B cell (primary cell): ENCODE measurements around the gene PARD3B. TPM values are rescaled to one million over a fixed set of nuclear protein-coding genes. Genes with fewer than 3 reads are reported as not detected.

Source experiments
- ATAC-seq: fragments of 200-7000 bp; cut with Tn5 transposase; one replicate; pipeline ENCODE4 v1.10.0; 2021; ENCODE audit warnings: low read depth, mild to moderate bottlenecking, moderate number of reproducible peaks, moderate library complexity
- CTCF ChIA-PET: fragments of 350-600 bp; sonication (Branson Sonifier 250); formaldehyde crosslinking; loops from one replicate; lab custom pipeline; 2021; ENCODE audit warnings: antibody characterized with exemption, inconsistent platforms; lab: Charles Lee
- POLR2A ChIA-PET: fragments of 350-600 bp; sonication (Branson Sonifier 250); formaldehyde crosslinking; loops from one replicate; lab custom pipeline; 2021; ENCODE audit warnings: antibody characterized with exemption; lab: Charles Lee
- DNase-seq: peaks from one replicate; pipeline ENCODE4 v3.0.0; 2013
- H2AFZ ChIP-seq: 2 replicates; pipeline ENCODE4 v1.6.1; 2012; ENCODE audit warnings: mild to moderate bottlenecking, low read depth, low read length; ENCODE audit not compliant: insufficient read depth, poor library complexity, severe bottlenecking
- H3K27ac ChIP-seq, 2 donors: 1 replicate in 1 of 2; 2 replicates in 1 of 2; pipeline ENCODE4 v1.5.1; 2012 to 2013; ENCODE audit warnings: low read length in 2 of 2, mild to moderate bottlenecking in 2 of 2, moderate library complexity in 1 of 2
- H3K27me3 ChIP-seq, 4 experiments: fragments of 200-600 bp in 1 of 4; sonication (generic) in 1 of 4; replicated peaks in 1 of 4; 1 replicate in 2 of 4; 2 replicates in 2 of 4; pipeline versions ENCODE4 v1.6.1 to v1.7.0; 2013 to 2016; ENCODE audit warnings: low read length in 3 of 4, mild to moderate bottlenecking in 2 of 4, mixed read lengths in 1 of 4, moderate library complexity in 1 of 4; ENCODE audit not compliant: insufficient read depth in 4 of 4, control insufficient read depth in 3 of 4; ENCODE audit errors: control extremely low read depth in 1 of 4
- H3K36me3 ChIP-seq, 2 experiments: replicated peaks in 1 of 2; 1 replicate in 1 of 2; 2 replicates in 1 of 2; pipeline versions ENCODE4 v1.6.1 to v1.7.1; 2013; ENCODE audit warnings: low read length in 1 of 2; ENCODE audit not compliant: insufficient read depth in 2 of 2, control insufficient read depth in 1 of 2; ENCODE audit errors: control extremely low read depth in 1 of 2, extremely low read depth in 1 of 2
- H3K4me1 ChIP-seq, 2 donors: fragments of 200-600 bp in 1 of 2; sonication (generic) in 1 of 2; 1 replicate in 1 of 2; 2 replicates in 1 of 2; pipeline versions ENCODE4 v1.5.1 to v1.6.1; 2013 to 2017; ENCODE audit warnings: low read length in 2 of 2; ENCODE audit not compliant: control insufficient read depth in 2 of 2, insufficient read depth in 2 of 2
- H3K4me2 ChIP-seq: replicated peaks from 2 replicates; pipeline ENCODE3; 2012; ENCODE audit warnings: mild to moderate bottlenecking, low read depth, low read length; ENCODE audit not compliant: poor library complexity, severe bottlenecking
- H3K4me3 ChIP-seq, 5 experiments: fragments of 200-600 bp in 1 of 5; sonication (generic) in 1 of 5; 1 replicate in 3 of 5; 2 replicates in 2 of 5; pipeline versions ENCODE4 v1.5.1 to v1.7.0; 2011 to 2016; ENCODE audit warnings: low read length in 4 of 5, mild to moderate bottlenecking in 4 of 5, low read depth in 2 of 5, control low read depth in 1 of 5, moderate library complexity in 1 of 5; ENCODE audit not compliant: insufficient read depth in 1 of 5; ENCODE audit errors: control extremely low read depth in 1 of 5, extremely low read depth in 1 of 5
- H3K79me2 ChIP-seq: fragments of 200-600 bp; sonication (generic); one replicate; pipeline ENCODE4 v1.6.0; 2016; ENCODE audit warnings: low read length; ENCODE audit not compliant: control insufficient read depth, insufficient read depth
- H3K9ac ChIP-seq: fragments of 200-600 bp; sonication (generic); 2 replicates; pipeline ENCODE4 v1.6.1; 2017; ENCODE audit warnings: mild to moderate bottlenecking, low read length, moderate library complexity
- H3K9me3 ChIP-seq, 3 donors: one replicate each; pipeline versions ENCODE4 v1.6.1 to v1.7.1; 2013; ENCODE audit warnings: low read length in 2 of 3; ENCODE audit not compliant: control insufficient read depth in 2 of 3, insufficient read depth in 1 of 3; ENCODE audit errors: control extremely low read depth in 1 of 3
- H4K20me1 ChIP-seq: 2 replicates; pipeline ENCODE4 v1.6.0; 2012; ENCODE audit warnings: mild to moderate bottlenecking, low read length; ENCODE audit not compliant: insufficient read depth, control insufficient read depth, poor library complexity, severe bottlenecking
- H3K27ac Mint-ChIP-seq: one replicate; pipeline ENCODE4 v1.8.0; 2021; ENCODE audit warnings: mixed read lengths
- H3K27me3 Mint-ChIP-seq: one replicate; pipeline ENCODE4 v1.8.0; 2021; ENCODE audit warnings: mixed read lengths
- H3K4me1 Mint-ChIP-seq: one replicate; pipeline ENCODE4 v1.8.0; 2021; ENCODE audit warnings: mixed read lengths
- H3K4me3 Mint-ChIP-seq: one replicate; pipeline ENCODE4 v1.8.0; 2021; ENCODE audit warnings: mixed read lengths
- H3K9me3 Mint-ChIP-seq: one replicate; pipeline ENCODE4 v1.8.0; 2022; ENCODE audit warnings: mixed read lengths; ENCODE audit not compliant: insufficient read depth
- CTCF ChIP-seq: fragments of 200-600 bp; IDR thresholded peaks from one replicate; pipeline ENCODE4 v1.8.0; 2022; ENCODE audit warnings: antibody characterized with exemption, mild to moderate bottlenecking
- EZH2 ChIP-seq: IDR thresholded peaks from 2 replicates; pipeline ENCODE4 v1.6.1; 2012; ENCODE audit warnings: borderline replicate concordance, low read depth, mild to moderate bottlenecking, moderate library complexity, low read length; ENCODE audit not compliant: insufficient read depth, poor library complexity, severe bottlenecking
- WGBS: methylation state at CpG from one replicate; pipeline ENCODE4 v1.1.5; 2013; ENCODE audit warnings: missing lambda C conversion rate; ENCODE audit not compliant: insufficient coverage; 5-methylcytosine and 5-hydroxymethylcytosine counted together
- intact Hi-C: fragments of 100-400 bp; cut with micrococcal nuclease; formaldehyde crosslinking; loops from one replicate; pipeline ENCODE4 v1.10.0; 2022
- polyA plus RNA-seq: library from polyadenylated mRNA; depleted of rRNA; stranded (reverse); fragments of >200 nt; gene quantifications from 2 replicates; pipeline ENCODE4 v1.2.3, GENCODE V29; 2012
- total RNA-seq, 2 donors: library from RNA; stranded (reverse); fragments of 120-200 nt in 1 of 2; gene quantifications; 1 replicate in 1 of 2; 2 replicates in 1 of 2; pipeline versions ENCODE4 v1.2.3 to v1.2.4, GENCODE V29; 2013 to 2022

The PARD3B gene
- total and polyA plus RNA-seq, 2 donors (not counting 1 experiment from before 2014, with no cell fraction given), result not detected

- ChIA-PET POLR2A (no interaction called here), CTCF (no interaction called here)
- WGBS, result 100% methylated on average over 2 of the region's 3 CpGs
- no peaks in the 10 kb centered on the region for H3K36me3 ChIP-seq
- H3K27ac ChIP-seq, result no peak overlapping the region
- H3K4me3 ChIP-seq, result no peak overlapping the region
- no peaks in the 10 kb centered on the region for H3K27me3 ChIP-seq
- TF ChIP-seq CTCF, result no peak
- TF ChIP-seq EZH2, result no peak
- H3K9me3 ChIP-seq, result no peaks in the 10 kb centered on the region
- H3K27ac Mint-ChIP-seq, result no peak overlapping the region
- no peak overlapping the region for H3K9ac ChIP-seq
- H2AFZ ChIP-seq, result no peak overlapping the region
- no peaks in the 10 kb centered on the region for H3K4me1 Mint-ChIP-seq
- no peaks in the 10 kb centered on the region for H3K79me2 ChIP-seq
- intact Hi-C loops, result no loop called here
- ATAC-seq, result no peak
- no peaks in the 10 kb centered on the region for H3K9me3 Mint-ChIP-seq
- H3K4me3 Mint-ChIP-seq, result no peak overlapping the region
- no peaks in the 10 kb centered on the region for H3K4me1 ChIP-seq
- DNase-seq, result no peak
- no peaks in the 10 kb centered on the region for H3K27me3 Mint-ChIP-seq
- H3K4me2 ChIP-seq, result no peak overlapping the region
- no peaks in the 10 kb centered on the region for H4K20me1 ChIP-seq
Observed at GRCh38 chr2:205245001-205245400, 699.7 kb downstream of the PARD3B start.

GRCh38 chr2:205245652-205246051, 700.4 kb downstream of the PARD3B start:
- Mint-ChIP-seq H3K4me1 (no peaks in the 10 kb centered on the region), H3K9me3 (no peaks in the 10 kb centered on the region), H3K27me3 (no peaks in the 10 kb centered on the region), H3K4me3 (no peak overlapping the region), H3K27ac (no peak overlapping the region)
- TF ChIP-seq CTCF (no peak), EZH2 (no peak)
- ChIA-PET POLR2A (no interaction called here), CTCF (no interaction called here)
- Histone ChIP-seq H3K9me3 (no peaks in the 10 kb centered on the region), H3K27me3 (no peaks in the 10 kb centered on the region), H3K4me1 (no peaks in the 10 kb centered on the region), H3K4me3 (no peak overlapping the region), H3K9ac (no peak overlapping the region), H2AFZ (no peak overlapping the region), H3K79me2 (no peaks in the 10 kb centered on the region), H3K27ac (no peak overlapping the region), H4K20me1 (no peaks in the 10 kb centered on the region), H3K4me2 (no peak overlapping the region), H3K36me3 (no peaks in the 10 kb centered on the region)
- ATAC-seq (no peak), DNase-seq (no peak)
- intact Hi-C loops, result no loop called here
- no CpG with 5 or more reads among the region's 2 CpGs for WGBS
